Measurements from ENCODE around the gene OCA2. TPM values are rescaled to one million over a fixed set of nuclear protein-coding genes. Genes with fewer than 3 reads are reported as not detected.

Gene OCA2
- total and polyA plus RNA-seq, 2 experiments from 2014 or later = not detected

GRCh38 chr15:28133281-28133680 lies 34.2 kb upstream of the OCA2 start:
- Histone ChIP-seq H2AFZ (no peak overlapping the region), H3K9me3 (ENCODE audit: low read depth) (no peaks in the 10 kb centered on the region), H3K79me2 (ENCODE audit: insufficient read depth) (no peaks in the 10 kb centered on the region), H3K4me1 (ENCODE audit: insufficient read depth) (peaks cover 18% of the 10 kb centered on the region), H3F3A (ENCODE audit: insufficient read depth) (peaks cover 23% of the 10 kb centered on the region), H4K20me1 (ENCODE audit: insufficient read depth) (0 out of 2 replicates have a peak, but pooled peaks cover 3% of the 10 kb centered on the region), H3K27me3 (replicated peaks; ENCODE audit: insufficient read depth) (no peaks in the 10 kb centered on the region), H3K9ac (no peak overlapping the region), H3K4me3 (0 out of 2 replicates have a peak overlapping the region, but pooled peaks have one; percentile 1), H3K27ac (peak overlapping the region; percentile 28), H3K36me3 (ENCODE audit: low read depth) (peaks cover 3% of the 10 kb centered on the region; the same call in 1 of the 2 replicates), H3K4me2 (ENCODE audit: unreplicated experiment) (peak overlapping the region; percentile 21), H3K9me2 (ENCODE audit: insufficient read depth) (no peaks in the 10 kb centered on the region)
- in situ Hi-C loops (cut with MboI) = no loop called here
- TF ChIP-seq EZH2 (IDR thresholded peaks at IDR 0.05; ENCODE audit: insufficient read depth, poor library complexity, severe bottlenecking) (no peak), EZH2phosphoT487 (IDR thresholded peaks at IDR 0.05; ENCODE audit: insufficient read depth, low read depth) (no peak)
- peak; percentile 36 for DNase-seq

GRCh38 chr15:28132524-28133275 lies 33.6 kb upstream of the OCA2 start:
- Histone ChIP-seq H3K27ac (peak overlapping the region; percentile 28), H3K4me2 (ENCODE audit: unreplicated experiment) (peak overlapping the region; percentile 21), H4K20me1 (ENCODE audit: insufficient read depth) (0 out of 2 replicates have a peak, but pooled peaks cover 3% of the 10 kb centered on the region), H3K79me2 (ENCODE audit: insufficient read depth) (no peaks in the 10 kb centered on the region), H3K9me3 (ENCODE audit: low read depth) (no peaks in the 10 kb centered on the region), H2AFZ (no peak overlapping the region), H3K36me3 (ENCODE audit: low read depth) (peaks cover 3% of the 10 kb centered on the region; the same call in 1 of the 2 replicates), H3K27me3 (replicated peaks; ENCODE audit: insufficient read depth) (no peaks in the 10 kb centered on the region), H3K9ac (no peak overlapping the region), H3F3A (ENCODE audit: insufficient read depth) (peaks cover 23% of the 10 kb centered on the region), H3K4me1 (ENCODE audit: insufficient read depth) (peaks cover 18% of the 10 kb centered on the region), H3K9me2 (ENCODE audit: insufficient read depth) (no peaks in the 10 kb centered on the region), H3K4me3 (0 out of 2 replicates have a peak overlapping the region, but pooled peaks have one; percentile 1)
- in situ Hi-C loops (cut with MboI) = no loop called here
- WGBS, 2 experiments (ENCODE audit: low coverage in 1 of 2, low lambda C conversion rate in 2 of 2, missing lambda C conversion rate in 2 of 2) = 80 to 82% methylated on average over 21 of the region's 21 CpGs
- DNase-seq = peak; percentile 62
- TF ChIP-seq EZH2 (IDR thresholded peaks at IDR 0.05; ENCODE audit: insufficient read depth, poor library complexity, severe bottlenecking) (no peak), EZH2phosphoT487 (IDR thresholded peaks at IDR 0.05; ENCODE audit: insufficient read depth, low read depth) (no peak)

GRCh38 chr15:28131946-28132345 lies 32.8 kb upstream of the OCA2 start:
- 85% methylated on average over 12 to 13 of the region's 13 CpGs for WGBS, 2 experiments (ENCODE audit: low coverage in 1 of 2, low lambda C conversion rate in 2 of 2, missing lambda C conversion rate in 2 of 2)
- H3K9me2 ChIP-seq (ENCODE audit: insufficient read depth) = no peaks in the 10 kb centered on the region
- H2AFZ ChIP-seq = no peak overlapping the region
- DNase-seq = no peak
- H3K79me2 ChIP-seq (ENCODE audit: insufficient read depth) = no peaks in the 10 kb centered on the region
- H3K36me3 ChIP-seq (ENCODE audit: low read depth) = peaks cover 3% of the 10 kb centered on the region; the same call in 1 of the 2 replicates
- no peak for TF ChIP-seq EZH2phosphoT487 (IDR thresholded peaks at IDR 0.05; ENCODE audit: insufficient read depth, low read depth)
- TF ChIP-seq EZH2 (IDR thresholded peaks at IDR 0.05; ENCODE audit: insufficient read depth, poor library complexity, severe bottlenecking) = no peak
- no peak overlapping the region for H3K9ac ChIP-seq
- in situ Hi-C loops (cut with MboI) = no loop called here
- no peaks in the 10 kb centered on the region for H3K27me3 ChIP-seq (replicated peaks; ENCODE audit: insufficient read depth)
- peaks cover 23% of the 10 kb centered on the region for H3F3A ChIP-seq (ENCODE audit: insufficient read depth)
- no peak overlapping the region for H3K4me2 ChIP-seq (ENCODE audit: unreplicated experiment)
- H3K4me1 ChIP-seq (ENCODE audit: insufficient read depth) = peaks cover 18% of the 10 kb centered on the region
- H4K20me1 ChIP-seq (ENCODE audit: insufficient read depth) = 0 out of 2 replicates have a peak, but pooled peaks cover 3% of the 10 kb centered on the region
- no peak overlapping the region for H3K27ac ChIP-seq
- H3K4me3 ChIP-seq = no peak overlapping the region
- no peaks in the 10 kb centered on the region for H3K9me3 ChIP-seq (ENCODE audit: low read depth)

GRCh38 chr15:28131400-28131799 lies 32.3 kb upstream of the OCA2 start:
- Histone ChIP-seq H3K27ac (no peak overlapping the region), H4K20me1 (ENCODE audit: insufficient read depth) (0 out of 2 replicates have a peak, but pooled peaks cover 3% of the 10 kb centered on the region), H3K79me2 (ENCODE audit: insufficient read depth) (no peaks in the 10 kb centered on the region), H3K4me2 (ENCODE audit: unreplicated experiment) (no peak overlapping the region), H3K36me3 (ENCODE audit: low read depth) (peaks cover 3% of the 10 kb centered on the region; the same call in 1 of the 2 replicates), H3K4me1 (ENCODE audit: insufficient read depth) (peaks cover 18% of the 10 kb centered on the region), H3K4me3 (no peak overlapping the region), H3K27me3 (replicated peaks; ENCODE audit: insufficient read depth) (no peaks in the 10 kb centered on the region), H2AFZ (no peak overlapping the region), H3K9me3 (ENCODE audit: low read depth) (no peaks in the 10 kb centered on the region), H3K9ac (no peak overlapping the region), H3F3A (ENCODE audit: insufficient read depth) (peaks cover 23% of the 10 kb centered on the region), H3K9me2 (ENCODE audit: insufficient read depth) (no peaks in the 10 kb centered on the region)
- in situ Hi-C loops (cut with MboI) = no loop called here
- no peak for DNase-seq
- WGBS, 2 experiments (ENCODE audit: low coverage in 1 of 2, low lambda C conversion rate in 2 of 2, missing lambda C conversion rate in 2 of 2) = 99% methylated on average over 12 to 13 of the region's 13 CpGs
- TF ChIP-seq EZH2phosphoT487 (IDR thresholded peaks at IDR 0.05; ENCODE audit: insufficient read depth, low read depth) (no peak), EZH2 (IDR thresholded peaks at IDR 0.05; ENCODE audit: insufficient read depth, poor library complexity, severe bottlenecking) (no peak)

Data from GM23248 (cell line).